Stimulated activated CD8-positive, alpha-beta memory T cell treated with anti-CD3 and anti-CD28 coated beads, Interleukin-2, amount 100 ng/mL, for 1 hour (primary cell): Measurements from ENCODE around the gene RYR3.
"Not testable (repeated sequence)": the region's sequence is repeated elsewhere in the genome, so short reads cannot be mapped to it uniquely, and the experiment has no call there.

Source experiments
- DNase-seq, 2 donors: peaks; one replicate each; pipeline ENCODE4 v3.0.0-alpha.2; 2020; ENCODE audit warnings: low read depth in 2 of 2

Gene RYR3

DNA sequence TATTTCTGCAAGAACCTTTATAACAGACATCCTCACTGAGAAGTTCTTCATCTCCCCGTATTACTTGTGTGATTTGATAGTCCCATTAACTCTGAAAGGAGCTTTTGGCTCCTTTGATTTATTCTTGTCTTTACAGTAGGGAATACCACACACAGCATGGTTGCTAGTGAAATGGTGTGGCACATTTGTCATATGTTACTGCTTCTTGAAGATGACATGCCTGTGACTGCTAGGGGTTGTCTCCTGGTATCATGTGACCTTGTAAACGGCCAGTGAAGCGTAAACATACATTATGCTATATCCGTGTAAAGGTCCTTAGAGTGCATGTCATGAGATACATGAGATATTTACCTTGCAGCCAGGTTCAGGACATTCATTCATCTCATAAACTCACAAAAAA lies 197.9 kb downstream of the RYR3 start:
- DNase-seq = no peak

DNA sequence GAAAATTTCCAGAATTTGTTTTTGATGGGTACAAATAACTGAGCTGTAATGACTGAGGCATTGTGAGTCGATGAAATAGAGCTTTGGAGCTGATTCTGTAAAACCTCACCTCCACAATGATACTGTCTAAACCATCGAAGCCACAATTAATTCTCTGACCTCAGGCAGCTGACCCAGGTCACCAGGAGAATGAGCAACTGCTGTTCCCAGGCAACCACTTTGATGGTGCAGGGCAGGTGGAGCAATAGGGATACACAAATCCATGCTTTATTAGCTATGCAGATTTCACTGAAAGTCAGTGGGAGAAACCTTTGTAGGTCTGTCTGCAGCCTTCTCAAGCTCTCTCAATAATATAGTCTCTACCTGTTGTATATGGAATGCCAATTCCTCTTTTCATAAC lies 204.4 kb downstream of the RYR3 start:
- no peak for DNase-seq

DNA sequence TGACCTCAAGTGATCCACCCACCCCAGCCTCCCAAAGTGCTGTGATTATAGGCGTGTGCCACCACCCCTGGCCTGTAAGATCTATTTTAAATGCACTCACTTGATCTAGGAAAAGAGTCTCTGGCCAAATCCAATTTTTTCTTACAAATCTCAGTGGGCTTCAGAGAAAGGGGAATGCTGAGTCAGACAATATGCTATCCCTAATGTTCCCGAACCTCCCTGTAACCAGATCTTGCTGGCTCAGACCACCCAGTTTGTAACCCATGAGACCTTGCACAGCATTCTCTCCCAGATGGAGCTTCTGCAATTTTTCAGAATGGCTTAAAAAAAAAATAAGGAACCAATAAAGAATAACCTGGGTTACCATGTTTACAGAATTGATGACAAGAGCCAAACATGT lies 205.8 kb downstream of the RYR3 start:
- DNase-seq = no peak

DNA sequence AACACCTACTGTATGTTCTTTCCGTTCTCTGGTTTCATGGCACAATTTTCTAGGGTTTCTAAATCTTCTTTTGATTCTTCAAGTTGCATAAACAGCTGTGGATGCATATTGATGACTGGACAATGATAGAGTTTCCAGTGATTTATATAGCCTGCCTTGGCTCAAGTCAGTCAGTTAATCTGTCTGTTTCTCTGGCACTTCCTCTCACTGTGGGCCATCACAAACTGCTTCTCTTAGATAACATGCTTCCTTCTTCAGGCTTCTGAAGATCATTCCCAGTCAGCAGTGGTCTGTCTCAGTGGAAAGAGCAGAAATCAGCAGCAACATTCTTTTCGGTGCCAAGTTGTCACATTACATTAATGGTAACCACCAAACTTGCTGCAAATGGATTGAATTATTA lies 207.2 kb downstream of the RYR3 start:
- DNase-seq = no peak

DNA sequence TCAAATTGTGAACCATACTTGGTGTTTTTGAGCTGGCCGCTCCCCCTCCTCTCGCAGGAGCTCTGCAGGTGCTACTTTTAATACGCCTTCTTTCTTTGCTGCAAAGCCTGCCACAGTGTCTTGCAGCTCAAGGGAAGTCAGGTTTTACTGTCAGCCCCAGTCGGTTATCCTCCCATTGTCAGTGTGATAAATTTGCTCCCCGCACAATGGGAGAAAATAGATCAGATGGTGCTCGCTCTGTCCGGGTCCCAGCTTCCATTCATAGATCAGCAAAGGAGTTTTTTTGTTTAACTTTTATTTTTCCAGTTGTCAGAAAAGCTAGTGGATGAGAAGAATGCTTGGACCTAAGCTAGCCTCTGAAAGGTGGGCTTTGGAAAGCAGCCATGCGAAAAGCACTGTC lies 207.7 kb downstream of the RYR3 start:
- DNase-seq = no peak

DNA sequence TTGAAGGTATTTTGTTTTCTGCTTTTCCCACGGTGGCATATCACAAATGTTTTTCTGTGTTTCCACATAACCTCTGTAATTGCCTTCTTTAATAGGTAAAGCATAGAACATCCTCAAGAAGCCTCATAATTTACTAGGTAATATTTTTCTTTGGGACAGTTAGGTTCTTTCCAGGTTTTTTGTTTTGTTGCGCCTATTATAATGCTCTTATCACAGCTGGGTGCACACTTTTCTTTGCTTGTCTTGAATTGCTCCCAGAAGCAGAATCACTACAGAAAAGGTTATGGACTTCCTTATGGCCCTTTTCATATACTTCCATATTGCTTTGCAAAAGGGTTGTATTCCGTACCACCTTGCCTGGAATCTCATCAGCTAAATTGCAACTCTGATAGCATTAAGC lies 213.5 kb downstream of the RYR3 start:
- DNase-seq = no peak

DNA sequence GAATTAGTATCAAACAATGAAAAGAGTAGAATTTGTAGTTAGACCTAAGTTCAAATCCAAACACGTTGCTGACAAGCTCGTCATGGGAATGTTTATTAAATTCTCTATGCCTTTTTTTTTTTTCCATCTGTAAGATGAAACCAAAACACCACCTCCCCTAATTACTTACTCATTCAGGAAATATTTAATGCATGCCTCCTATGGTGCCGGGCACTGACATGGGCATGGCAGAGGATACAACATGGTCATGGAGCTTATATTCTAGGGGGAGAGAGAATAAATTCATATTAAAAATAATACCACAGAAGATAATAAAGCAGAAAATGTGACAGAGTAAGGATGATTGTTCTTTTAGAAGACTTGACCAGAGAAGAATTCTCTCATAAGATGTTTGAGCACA lies 215.8 kb downstream of the RYR3 start:
- no peak for DNase-seq

DNA sequence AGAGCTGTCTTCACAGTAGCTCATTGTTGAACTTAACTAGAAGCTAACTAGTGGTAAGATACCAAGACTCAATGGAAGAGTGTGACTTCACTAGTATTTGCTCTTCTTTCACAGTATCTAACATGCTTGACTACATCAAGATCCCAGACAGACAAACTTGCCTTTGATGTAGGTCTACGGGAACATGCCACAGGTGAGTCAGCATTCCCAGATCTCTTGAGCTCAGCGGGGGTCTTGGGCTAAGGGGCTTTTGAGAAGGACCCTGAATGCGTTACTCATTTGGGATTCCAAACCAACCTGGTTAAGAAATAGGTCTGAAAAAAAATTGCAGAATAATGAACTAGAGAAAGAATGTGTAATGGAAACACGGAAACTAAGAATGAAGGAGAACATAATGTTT lies 222.4 kb downstream of the RYR3 start:
- no peak for DNase-seq

DNA sequence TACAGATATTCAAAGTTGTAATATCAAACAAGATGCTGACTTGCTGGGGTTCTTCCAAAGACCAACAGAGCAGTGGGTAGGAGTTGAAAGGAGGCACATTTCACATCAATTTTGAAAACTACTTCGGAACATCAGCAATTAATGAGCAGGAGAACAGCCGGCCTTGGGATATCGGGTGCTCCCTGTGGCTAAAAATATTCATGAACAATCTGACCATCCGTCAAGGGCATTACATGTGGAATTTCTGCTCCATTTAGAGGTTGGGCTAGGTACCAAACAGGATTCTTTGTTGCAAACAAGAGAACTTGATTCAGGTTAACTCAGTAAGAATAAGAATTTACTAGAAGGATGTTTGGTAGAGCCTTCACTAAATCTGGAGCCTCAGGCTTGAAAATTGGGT lies 223.9 kb downstream of the RYR3 start:
- no peak for DNase-seq

DNA sequence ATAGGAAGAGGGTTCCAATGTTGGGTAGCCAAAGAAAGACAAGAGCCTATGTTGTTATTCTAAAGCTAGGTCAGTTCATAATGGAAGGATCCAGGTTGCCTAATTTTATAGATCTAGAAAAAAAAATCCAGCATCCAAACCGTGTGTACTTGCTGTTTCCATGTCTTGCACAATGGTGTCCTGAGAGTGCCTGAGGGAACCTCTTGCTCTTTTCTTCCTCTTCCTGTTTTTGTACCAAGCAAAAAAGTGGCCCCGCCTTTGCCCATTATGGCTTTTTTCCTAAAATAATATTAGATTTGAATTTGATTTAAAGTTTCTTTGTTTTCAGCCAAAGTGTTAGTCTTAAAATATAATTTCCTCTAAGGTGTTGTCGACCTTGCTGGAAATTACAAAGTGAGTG lies 224.4 kb downstream of the RYR3 start:
- DNase-seq = no peak

DNA sequence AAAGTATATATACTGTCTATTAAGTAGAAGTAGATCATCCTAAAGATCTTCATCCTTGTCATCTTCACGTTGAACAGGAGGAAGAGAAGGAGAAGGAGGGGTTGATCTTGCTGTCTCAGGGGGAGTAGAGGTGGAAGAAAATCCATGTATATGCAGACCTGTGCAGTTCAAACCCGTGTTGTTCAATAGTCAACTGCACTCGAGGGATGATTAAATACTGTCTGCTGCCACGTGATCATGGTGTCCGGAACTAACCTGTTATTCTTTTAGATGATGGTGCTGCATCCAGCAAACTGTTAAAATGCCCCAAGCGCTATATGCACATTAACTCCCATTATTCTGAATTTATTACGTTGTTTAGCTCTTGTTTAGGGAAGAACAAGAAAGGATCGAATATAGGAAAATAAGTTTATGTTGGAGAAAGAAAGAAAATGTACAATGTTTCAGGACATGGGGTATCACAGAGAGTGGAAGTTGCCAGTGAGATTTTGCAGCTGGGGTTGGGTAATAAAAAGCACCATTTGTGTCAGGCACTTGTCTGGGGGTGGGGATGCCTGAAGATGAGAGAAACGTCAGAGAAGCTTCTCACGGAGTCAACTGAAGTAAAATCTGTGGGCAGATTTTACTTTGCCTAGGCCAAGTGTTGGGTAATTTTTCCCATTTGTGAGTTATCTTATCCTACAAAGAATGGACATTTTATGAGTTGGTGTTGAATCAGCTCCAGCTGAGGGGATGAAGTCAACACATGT lies 229.2 kb downstream of the RYR3 start:
- DNase-seq = no peak

DNA sequence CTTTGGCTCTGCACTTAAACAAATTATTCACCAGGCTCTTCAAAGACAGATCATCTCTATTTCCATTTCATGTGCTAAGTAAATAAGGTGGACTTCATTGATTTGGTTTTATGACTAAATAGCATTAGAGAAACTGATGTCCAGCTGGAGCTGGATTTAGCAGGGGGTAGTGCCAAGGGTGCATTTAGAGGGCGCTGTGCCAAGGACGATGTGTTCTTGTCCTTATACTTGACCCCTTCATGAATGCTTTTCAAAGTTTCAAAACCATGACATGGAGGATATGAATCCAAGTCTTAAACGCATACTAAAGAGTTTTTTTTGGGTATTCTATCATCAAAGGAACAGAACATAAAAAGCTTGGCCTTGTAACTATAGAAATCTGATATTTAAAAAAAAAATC lies 233.2 kb downstream of the RYR3 start:
- no peak for DNase-seq

DNA sequence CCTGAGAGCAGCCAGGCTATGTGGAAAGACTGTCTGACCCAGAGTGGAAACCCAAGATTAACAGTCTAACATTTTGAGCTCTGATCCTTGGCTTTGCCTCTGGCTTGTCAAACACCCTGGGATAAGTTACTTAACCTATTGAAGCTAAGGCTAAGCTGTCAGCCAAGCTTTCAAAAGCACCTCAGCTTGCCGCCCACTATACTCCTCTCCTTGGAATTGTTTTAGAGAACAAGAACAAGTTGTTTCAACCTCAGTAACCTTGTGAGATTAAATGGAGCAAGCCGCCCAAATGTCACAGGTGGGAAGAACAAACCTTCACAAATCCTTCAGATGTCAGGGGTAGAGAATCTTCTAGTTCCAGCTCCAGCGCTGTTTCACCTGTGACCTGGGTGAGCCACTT lies 235.1 kb downstream of the RYR3 start:
- DNase-seq = no peak

DNA sequence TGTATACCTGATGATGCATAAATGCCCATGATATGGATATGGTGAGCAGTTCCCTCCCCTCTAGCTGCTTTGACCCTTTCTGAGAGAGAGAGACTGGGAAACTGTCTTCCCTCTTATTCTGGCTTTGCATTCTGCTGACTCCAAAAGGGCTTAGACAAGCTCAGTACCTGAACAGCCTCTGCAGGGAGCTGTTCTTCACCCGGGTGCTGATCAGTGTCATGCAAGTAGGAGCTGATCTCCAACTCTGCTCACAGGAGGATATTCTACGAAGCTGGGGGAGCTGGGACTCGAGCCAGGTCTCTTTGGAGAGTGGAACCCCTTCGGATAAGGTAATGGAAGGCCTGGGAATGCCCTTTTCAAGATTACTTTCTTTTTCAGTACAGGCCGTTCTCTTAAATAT lies 237.1 kb downstream of the RYR3 start:
- DNase-seq = no peak

DNA sequence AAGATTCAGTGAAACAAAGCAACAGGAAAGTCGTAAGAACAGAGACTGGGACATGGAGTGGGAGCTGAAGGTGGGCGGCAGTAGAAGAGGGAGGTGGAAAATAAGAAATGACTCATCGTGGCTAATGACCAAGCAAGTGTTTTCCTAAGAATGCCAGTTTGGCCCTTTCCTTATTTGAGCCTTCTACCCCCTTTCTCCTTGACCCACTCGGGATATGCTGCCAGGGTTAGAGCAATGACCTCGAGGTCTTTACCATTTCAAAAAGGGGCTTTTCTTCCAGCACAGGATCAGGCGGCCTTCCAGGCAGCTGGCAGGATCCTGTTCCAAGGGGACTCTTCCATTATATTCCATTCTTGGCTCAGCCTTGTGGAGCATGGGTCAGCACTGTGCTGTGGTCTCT lies 241.1 kb downstream of the RYR3 start:
- no peak for DNase-seq

DNA sequence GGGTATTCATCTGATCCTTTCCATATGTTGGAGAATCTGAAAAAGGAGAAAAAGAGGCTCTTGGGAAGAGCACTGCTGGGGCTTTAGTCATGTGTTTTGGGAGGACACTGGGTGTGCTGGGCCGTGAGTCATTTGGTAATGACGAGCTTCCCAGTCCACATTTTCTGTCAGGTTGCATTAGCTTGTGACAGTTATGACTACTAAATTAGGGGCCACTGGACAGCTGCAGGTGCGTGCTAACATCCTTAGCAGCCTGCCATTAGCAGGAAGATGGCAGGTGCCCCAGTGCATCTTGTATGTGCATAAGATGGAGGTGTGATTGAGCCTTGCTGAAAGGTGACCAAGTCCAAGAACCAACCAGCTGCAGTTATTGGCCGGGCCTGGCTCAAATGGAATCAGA lies 242.4 kb downstream of the RYR3 start:
- DNase-seq = no peak

DNA sequence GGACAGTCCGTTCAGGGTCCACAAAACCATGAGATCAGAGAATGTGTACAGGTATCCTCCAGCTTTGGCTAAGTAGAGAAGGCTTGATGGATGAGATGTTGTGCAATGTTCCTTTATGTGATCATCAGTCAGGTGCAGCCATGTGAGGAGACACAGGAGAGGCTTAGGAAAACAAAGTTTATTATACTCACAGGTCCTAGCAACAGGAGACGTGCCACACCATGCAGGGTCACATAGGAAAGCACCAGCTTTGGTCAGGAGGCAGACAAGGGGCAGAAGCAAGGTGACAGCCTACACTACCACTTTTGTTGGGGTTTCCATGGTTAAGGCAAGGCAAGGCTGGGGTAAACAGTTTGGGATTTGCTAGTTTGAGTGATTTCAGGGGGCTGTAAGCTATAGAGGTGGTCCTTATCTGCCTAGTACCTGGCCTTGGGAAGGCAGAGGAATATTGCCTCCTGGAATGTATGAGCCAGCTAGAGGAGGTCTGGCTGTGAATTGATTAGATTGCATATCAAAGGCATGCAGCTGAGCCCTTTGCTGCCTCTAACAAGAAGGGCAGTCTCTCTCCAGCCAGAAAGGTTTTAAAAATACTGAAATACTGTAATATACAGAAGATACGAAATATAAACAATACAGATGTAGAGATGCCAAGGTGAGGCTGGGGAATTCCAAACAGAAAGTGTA lies 248.6 kb downstream of the RYR3 start:
- no peak for DNase-seq

DNA sequence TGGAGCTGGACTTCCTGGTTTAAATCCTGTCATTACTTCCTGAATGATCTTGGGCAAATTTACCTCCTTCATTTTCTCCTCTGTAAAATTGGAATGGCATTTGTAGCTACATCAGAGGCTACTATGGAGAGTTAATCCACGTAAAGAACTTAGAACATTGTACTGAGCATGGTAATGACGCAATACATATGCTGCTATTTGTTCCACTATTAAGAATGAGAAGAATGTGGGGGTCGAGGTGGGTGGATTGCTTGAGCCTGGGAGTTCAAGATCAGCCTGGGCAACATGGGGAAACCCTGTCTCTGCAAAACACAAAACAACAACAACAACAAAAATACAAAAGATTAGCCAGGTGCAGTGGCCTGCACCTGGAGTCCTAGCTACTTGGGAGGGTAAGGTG lies 250.6 kb downstream of the RYR3 start:
- no peak for DNase-seq

DNA sequence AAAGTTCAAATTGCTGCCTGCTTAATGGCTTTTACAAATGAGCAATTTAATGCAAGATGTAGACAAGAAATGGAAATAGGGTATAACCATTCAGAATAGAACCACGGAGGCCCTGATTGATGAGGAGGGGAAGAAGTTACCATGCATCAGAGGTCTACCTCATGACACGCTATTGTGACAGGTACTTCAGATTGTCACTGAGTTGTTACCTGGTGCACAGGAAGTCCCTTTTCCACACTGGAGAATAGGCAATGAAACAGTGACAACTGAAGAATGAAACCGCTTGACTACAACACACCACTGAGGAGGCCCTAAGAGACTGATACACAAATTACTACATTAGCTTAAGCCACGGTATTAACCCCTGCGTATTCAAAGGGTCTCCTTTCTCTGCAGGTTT lies 251.2 kb downstream of the RYR3 start:
- no peak for DNase-seq

DNA sequence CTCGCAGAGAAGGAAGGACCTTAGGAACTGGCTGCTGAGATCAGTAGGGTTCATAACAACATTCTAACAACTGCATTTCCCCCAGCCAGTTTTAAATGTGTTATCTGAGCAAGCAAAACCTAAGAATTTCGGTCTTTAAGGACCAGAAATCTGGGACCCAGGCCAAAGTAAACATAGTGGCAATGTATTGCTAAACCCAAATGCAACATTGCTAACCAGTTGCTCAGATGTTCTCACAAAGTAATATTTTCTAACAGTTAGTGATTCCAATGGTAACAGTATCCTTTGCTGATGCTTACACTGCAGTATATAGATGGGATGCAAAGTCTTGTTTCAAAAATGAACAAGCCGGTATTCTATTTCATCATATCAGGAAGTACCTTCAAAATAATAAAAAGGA lies 254.3 kb downstream of the RYR3 start:
- DNase-seq = no peak

DNA sequence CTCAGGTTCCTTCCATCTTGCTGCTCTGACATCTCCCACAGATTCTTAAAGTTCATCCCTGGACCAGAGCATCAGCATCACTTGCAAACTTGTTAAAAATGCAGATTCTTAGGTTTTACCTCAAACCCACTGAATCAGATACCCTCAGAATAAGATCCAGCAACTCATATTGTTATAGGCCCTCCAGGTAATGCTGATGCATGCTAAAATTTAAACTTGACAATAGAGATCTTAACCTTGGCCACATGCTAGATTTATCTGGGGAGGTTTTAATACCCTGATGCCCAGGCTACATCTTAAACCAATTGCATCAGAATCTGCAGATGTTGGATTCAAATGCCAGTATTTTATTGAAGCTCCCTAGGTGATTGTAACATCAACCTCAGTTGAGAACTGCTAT lies 256.9 kb downstream of the RYR3 start:
- no peak for DNase-seq

DNA sequence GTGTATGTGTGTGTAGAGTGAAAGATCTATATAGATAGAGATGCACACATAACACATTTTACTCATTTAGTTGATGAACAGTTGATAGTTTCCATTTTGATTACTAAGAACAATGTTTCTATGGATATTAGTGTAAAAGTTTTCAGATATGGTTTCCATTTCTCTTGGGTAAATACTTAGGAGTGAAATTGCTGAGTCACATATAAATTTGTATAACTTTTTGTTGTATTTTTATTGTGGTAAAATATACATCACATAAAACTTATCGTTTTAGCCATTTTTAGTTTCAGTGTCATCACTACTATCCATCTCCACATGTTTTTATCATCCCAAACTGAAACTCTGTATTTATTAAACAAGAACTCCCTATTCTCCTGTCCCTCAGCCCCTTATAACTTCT lies 258.3 kb downstream of the RYR3 start:
- DNase-seq = no peak

DNA sequence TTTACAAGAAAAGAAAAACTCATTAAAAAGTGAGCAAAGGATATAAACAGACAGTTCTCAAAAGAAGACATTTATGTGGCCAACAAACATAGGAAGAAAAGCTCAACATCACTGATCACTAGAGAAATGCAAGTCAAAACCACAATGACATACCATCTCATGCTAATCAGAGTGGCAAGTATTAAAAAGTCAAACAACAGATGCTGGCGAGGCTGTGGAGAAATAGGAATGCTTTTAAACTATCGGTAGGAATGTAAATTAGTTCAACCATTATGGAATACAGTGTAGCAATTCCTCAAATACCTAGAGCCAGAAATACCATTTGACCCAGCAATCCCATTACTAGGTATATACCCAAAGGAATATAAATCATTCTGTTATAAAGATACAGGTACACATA lies 267.1 kb downstream of the RYR3 start:
- DNase-seq = not testable (repeated sequence)

DNA sequence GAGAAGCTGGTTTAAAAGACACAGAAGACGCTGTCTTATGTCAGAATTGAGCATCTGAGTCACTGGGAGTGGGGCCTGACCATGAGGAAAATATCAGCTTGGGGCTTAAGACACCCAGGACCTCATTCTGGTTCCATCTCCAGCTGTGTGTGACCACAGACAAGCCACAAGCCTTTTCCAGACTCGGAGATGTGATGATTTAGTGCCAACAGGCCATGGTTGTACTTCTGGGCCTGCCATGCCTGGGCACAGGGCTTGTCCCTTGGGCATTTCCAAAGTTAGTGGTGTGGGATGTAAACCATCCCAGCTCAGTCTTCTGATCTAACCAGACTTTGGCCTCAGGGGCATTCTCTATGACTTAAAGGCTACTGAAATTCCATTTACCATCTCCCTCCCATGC lies 269.8 kb downstream of the RYR3 start:
- no peak for DNase-seq
